Endothelial cell of umbilical vein (primary cell): ENCODE data around the gene MAPRE2.

Experiments used
- CTCF ChIP-seq, 2 donors: IDR thresholded peaks; 1 replicate in 1 of 2; 2 replicates in 1 of 2; pipeline ENCODE4 v1.5.1; 2011; ENCODE audit warnings: low read length in 2 of 2, mild to moderate bottlenecking in 2 of 2, moderate library complexity in 2 of 2, control low read depth in 1 of 2, inconsistent platforms in 1 of 2, low read depth in 1 of 2; ENCODE audit not compliant: insufficient read depth in 1 of 2; ENCODE audit errors: extremely low read depth in 1 of 2
- FOS ChIP-seq: IDR thresholded peaks from 2 replicates; pipeline ENCODE4 v1.6.1; 2011; ENCODE audit warnings: mild to moderate bottlenecking, low read length, moderate library complexity, borderline replicate concordance; ENCODE audit not compliant: insufficient read depth
- MAX ChIP-seq: IDR thresholded peaks from 2 replicates; pipeline ENCODE4 v1.6.1; 2011; ENCODE audit not compliant: insufficient read depth, insufficient read length

GRCh38 chr18:35087726-35088125 lies 46.5 kb downstream of the MAPRE2 start:
- TF ChIP-seq CTCF (IDR thresholded peaks at IDR 0.05; ENCODE audit: extremely low read depth in 1 of 2, insufficient read depth in 1 of 2, low read depth in 1 of 2, low read length in 2 of 2) (no peak), MAX (no peak), FOS (no peak)
